Erythroblast (primary cell): ENCODE results near the gene EIF3B.

ENCODE experiments used
- GATA1 ChIP-seq: IDR thresholded peaks from 2 replicates; pipeline ENCODE4 v1.6.1; 2011; ENCODE audit warnings: low read depth, mild to moderate bottlenecking, control low read depth, low read length, moderate library complexity
- POLR2A ChIP-seq: IDR thresholded peaks from 2 replicates; pipeline ENCODE4 v1.6.1; 2011; ENCODE audit warnings: mild to moderate bottlenecking, low read length

DNA sequence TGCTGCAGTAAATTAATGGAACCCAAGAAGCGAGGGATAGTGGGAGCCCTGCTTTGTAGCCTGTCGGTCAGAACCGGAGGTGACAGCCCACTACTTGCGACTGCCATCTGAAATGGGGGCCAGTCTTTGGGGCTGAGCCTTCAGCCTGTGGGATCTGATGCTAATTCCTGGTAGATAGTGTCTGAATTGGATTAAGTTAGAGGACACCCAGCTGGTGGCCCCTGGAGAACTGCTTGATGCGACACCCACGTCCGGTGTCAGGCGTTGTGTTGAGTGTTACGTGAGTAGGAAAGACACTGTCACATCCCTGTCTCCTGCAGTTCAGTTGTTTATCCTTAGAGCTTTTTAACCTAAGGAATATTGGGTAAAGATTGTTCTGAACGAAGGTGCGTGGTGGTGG lies 5.0 kb downstream of the EIF3B start:
- TF ChIP-seq POLR2A (no peak), GATA1 (no peak)
